ENCODE results near the gene OR6K3. TPM values are rescaled to one million over a fixed set of nuclear protein-coding genes. Genes with fewer than 3 reads are reported as not detected.
"Not testable (repeated sequence)": the region's sequence is repeated elsewhere in the genome, so short reads cannot be mapped to it uniquely, and the experiment has no call there.

OR6K3 gene
- total RNA-seq, 4 donors from 2014 or later = not detected

- Histone ChIP-seq H3K27me3 (no peaks in the 10 kb centered on the region), H3K9me3 (no peaks in the 10 kb centered on the region), H3K4me3 (no peak overlapping the region), H3K36me3 (no peaks in the 10 kb centered on the region), H3K27ac (no peak overlapping the region), H3K4me1 (no peaks in the 10 kb centered on the region)
- 92% methylated on average over 2 of the region's 2 CpGs for WGBS
- no peak for DNase-seq (ENCODE audit: low spot score in 2 of 2)
- no peak for TF ChIP-seq POLR2A (IDR thresholded peaks at IDR 0.05)
- TF ChIP-seq CTCF (IDR thresholded peaks at IDR 0.05) = no peak
- TF ChIP-seq EP300 (IDR thresholded peaks at IDR 0.05) = no peak
- TF ChIP-seq POLR2AphosphoS5 (IDR thresholded peaks at IDR 0.05) = no peak
These were observed 25.9 kb downstream of the OR6K3 start for GRCh38 chr1:158694596-158694995.

- H3K27me3 ChIP-seq = no peaks in the 10 kb centered on the region
- no peak overlapping the region for H3K4me3 ChIP-seq
- H3K27ac ChIP-seq = no peak overlapping the region
- TF ChIP-seq CTCF (IDR thresholded peaks at IDR 0.05) (no peak), POLR2A (IDR thresholded peaks at IDR 0.05) (no peak), POLR2AphosphoS5 (IDR thresholded peaks at IDR 0.05) (no peak)
- H3K36me3 ChIP-seq = no peaks in the 10 kb centered on the region
- no peaks in the 10 kb centered on the region for H3K9me3 ChIP-seq
- DNase-seq (ENCODE audit: low spot score in 2 of 2) = no peak
- no peaks in the 10 kb centered on the region for H3K4me1 ChIP-seq
These were observed 28.2 kb downstream of the OR6K3 start for GRCh38 chr1:158692356-158692755.

- Histone ChIP-seq H3K4me3 (no peak overlapping the region), H3K9me3 (no peaks in the 10 kb centered on the region), H3K36me3 (no peaks in the 10 kb centered on the region), H3K27ac (no peak overlapping the region), H3K27me3 (no peaks in the 10 kb centered on the region), H3K4me1 (no peaks in the 10 kb centered on the region)
- DNase-seq (ENCODE audit: low spot score in 2 of 2) = no peak
- TF ChIP-seq POLR2AphosphoS5 (IDR thresholded peaks at IDR 0.05) = no peak
These were observed 28.6 kb downstream of the OR6K3 start for GRCh38 chr1:158691907-158692306.

- H3K4me1 ChIP-seq; H3K36me3 ChIP-seq; H3K27ac ChIP-seq; H3K27me3 ChIP-seq; H3K9me3 ChIP-seq; H3K4me3 ChIP-seq; DNase-seq (ENCODE audit: low spot score in 2 of 2): not testable (repeated sequence)
- WGBS = 58% methylated on average over 1 of the region's 1 CpG
These were observed 29.4 kb downstream of the OR6K3 start for GRCh38 chr1:158691149-158691548.

- Histone ChIP-seq H3K4me1 (no peaks in the 10 kb centered on the region), H3K4me3 (no peak overlapping the region), H3K27me3 (no peaks in the 10 kb centered on the region), H3K36me3 (no peaks in the 10 kb centered on the region), H3K27ac (no peak overlapping the region), H3K9me3 (no peaks in the 10 kb centered on the region)
- TF ChIP-seq POLR2AphosphoS5 (IDR thresholded peaks at IDR 0.05) (no peak), EP300 (IDR thresholded peaks at IDR 0.05) (no peak), CTCF (IDR thresholded peaks at IDR 0.05) (no peak), POLR2A (IDR thresholded peaks at IDR 0.05) (no peak)
- DNase-seq (ENCODE audit: low spot score in 2 of 2) = no peak
These were observed 30.6 kb downstream of the OR6K3 start for GRCh38 chr1:158689875-158690274.

- no peak for TF ChIP-seq CTCF (IDR thresholded peaks at IDR 0.05)
- DNase-seq (ENCODE audit: low spot score in 2 of 2) = no peak
These were observed 31.4 kb downstream of the OR6K3 start for GRCh38 chr1:158689110-158689509.

GRCh38 chr1:158688343-158688742, 32.2 kb downstream of the OR6K3 start:
- 88% methylated on average over 1 of the region's 1 CpG for WGBS

More at GRCh38 chr1:158689110-158689509, 31.4 kb downstream of the OR6K3 start:
- no peak overlapping the region for H3K27ac ChIP-seq
- no peaks in the 10 kb centered on the region for H3K4me1 ChIP-seq
- H3K4me3 ChIP-seq = no peak overlapping the region
- WGBS = 69% methylated on average over 1 of the region's 1 CpG
- no peaks in the 10 kb centered on the region for H3K36me3 ChIP-seq
- H3K9me3 ChIP-seq = no peaks in the 10 kb centered on the region
- H3K27me3 ChIP-seq = no peaks in the 10 kb centered on the region

More at GRCh38 chr1:158688343-158688742, 32.2 kb downstream of the OR6K3 start:
- not testable (repeated sequence) for DNase-seq (ENCODE audit: low spot score in 2 of 2); H3K4me3 ChIP-seq; H3K27me3 ChIP-seq; H3K4me1 ChIP-seq; H3K27ac ChIP-seq; H3K9me3 ChIP-seq; H3K36me3 ChIP-seq
